H1 (cell line): ENCODE results near the gene DARS1.

Experiments
- ATF2 ChIP-seq: IDR thresholded peaks from 2 replicates; pipeline ENCODE4 v1.6.1; 2012; ENCODE audit warnings: low read length, inconsistent platforms
- BCL11A ChIP-seq, 2 experiments: IDR thresholded peaks; one replicate each; pipeline ENCODE4 v1.6.1; 2011; ENCODE audit warnings: low read depth in 2 of 2, low read length in 2 of 2, mild to moderate bottlenecking in 2 of 2
- CHD1 ChIP-seq: IDR thresholded peaks from 2 replicates; pipeline ENCODE4 v1.6.1; 2012; ENCODE audit warnings: low read depth, low read length, improper control_type of control experiment
- CTCF ChIP-seq, 3 experiments: IDR thresholded peaks; 1 replicate in 2 of 3; 2 replicates in 1 of 3; pipeline versions ENCODE4 v1.5.1 to v1.6.1; 2011; ENCODE audit warnings: low read length in 3 of 3, mild to moderate bottlenecking in 3 of 3, inconsistent platforms in 2 of 3, low read depth in 1 of 3, moderate library complexity in 1 of 3; ENCODE audit not compliant: insufficient read depth in 1 of 3; ENCODE audit errors: control extremely low read depth in 1 of 3
- EP300 ChIP-seq, 2 experiments: IDR thresholded peaks; 1 replicate in 1 of 2; 2 replicates in 1 of 2; pipeline ENCODE4 v1.6.1; 2011 to 2012; ENCODE audit warnings: low read depth in 2 of 2, low read length in 2 of 2, mild to moderate bottlenecking in 2 of 2, borderline replicate concordance in 1 of 2, inconsistent platforms in 1 of 2, moderate library complexity in 1 of 2
- MAX ChIP-seq: IDR thresholded peaks from 2 replicates; pipeline ENCODE4 v1.6.1; 2012; ENCODE audit warnings: inconsistent platforms
- POLR2A ChIP-seq, 2 experiments: IDR thresholded peaks; 1 replicate in 1 of 2; 2 replicates in 1 of 2; pipeline ENCODE4 v1.6.1; 2011; ENCODE audit warnings: low read depth in 2 of 2, low read length in 2 of 2, mild to moderate bottlenecking in 2 of 2; ENCODE audit errors: control extremely low read depth in 1 of 2
- RAD21 ChIP-seq, 2 experiments: IDR thresholded peaks in 1 of 2; conservative IDR thresholded peaks in 1 of 2; 2 replicates each; pipeline ENCODE4 v1.6.1; 2011; ENCODE audit warnings: low read depth in 2 of 2, low read length in 2 of 2, improper control_type of control experiment in 1 of 2, inconsistent platforms in 1 of 2, mild to moderate bottlenecking in 1 of 2, moderate library complexity in 1 of 2
- SP1 ChIP-seq: IDR thresholded peaks from 2 replicates; pipeline ENCODE4 v1.6.1; 2011; ENCODE audit warnings: low read depth, low read length
- TAF1 ChIP-seq: IDR thresholded peaks from 2 replicates; pipeline ENCODE4 v1.6.1; 2011; ENCODE audit warnings: mild to moderate bottlenecking, low read depth, low read length
- YY1 ChIP-seq: IDR thresholded peaks from 2 replicates; pipeline ENCODE4 v1.6.1; 2011; ENCODE audit warnings: low read depth, mild to moderate bottlenecking, low read length

- TF ChIP-seq BCL11A (IDR thresholded peaks at IDR 0.05; ENCODE audit: low read depth in 2 of 2, low read length in 2 of 2) = no peak
- TF ChIP-seq SP1 = no peak
- no peak for TF ChIP-seq CTCF (IDR thresholded peaks at IDR 0.05; ENCODE audit: control extremely low read depth in 1 of 3, insufficient read depth in 1 of 3, low read depth in 1 of 3, low read length in 3 of 3)
- no peak for TF ChIP-seq RAD21 (IDR thresholded peaks at IDR 0.05 in 1 of 2, conservative IDR thresholded peaks at IDR 0.05 in 1 of 2; ENCODE audit: low read depth in 2 of 2, low read length in 2 of 2)
- no peak for TF ChIP-seq POLR2A (IDR thresholded peaks at IDR 0.05; ENCODE audit: control extremely low read depth in 1 of 2, low read depth in 2 of 2, low read length in 2 of 2)
- TF ChIP-seq EP300 (IDR thresholded peaks at IDR 0.05; ENCODE audit: borderline replicate concordance in 1 of 2, low read depth in 2 of 2, low read length in 2 of 2) = no peak
- TF ChIP-seq YY1 = no peak
- no peak for TF ChIP-seq CHD1
- TF ChIP-seq TAF1 = no peak
- TF ChIP-seq ATF2 = no peak
- no peak for TF ChIP-seq MAX
Measured at GRCh38 chr2:136029149-136029548, 43.7 kb upstream of the DARS1 start.
